ENCODE data around the gene CAMK1D.

GRCh38 chr10:12699781-12700556 is 350.6 kb downstream of the CAMK1D start:
- TF ChIP-seq USF1 (IDR thresholded peaks at IDR 0.05; ENCODE audit: borderline replicate concordance, extremely low read length, insufficient read depth, low read depth, low read length) (no peak), REST (IDR thresholded peaks at IDR 0.05; ENCODE audit: low read depth, low read length) (no peak), ZBED1 (IDR thresholded peaks at IDR 0.05; ENCODE audit: borderline replicate concordance) (no peak), POLR2AphosphoS5 (IDR thresholded peaks at IDR 0.05; ENCODE audit: low read length) (no peak), NKRF (conservative IDR thresholded peaks at IDR 0.05) (no peak), NR2C2 (IDR thresholded peaks at IDR 0.05; ENCODE audit: borderline replicate concordance, control insufficient read depth, insufficient read length, low read depth) (no peak), TAF1 (IDR thresholded peaks at IDR 0.05; ENCODE audit: borderline replicate concordance, low read depth, low read length) (no peak), ZBTB33 (IDR thresholded peaks at IDR 0.05) (no peak), CREB1 (IDR thresholded peaks at IDR 0.05; ENCODE audit: low read depth) (no peak)

Measured in GM12878 (cell line).